ENCODE measurements around the gene LRRC41. TPM values are rescaled to one million over a fixed set of nuclear protein-coding genes. Genes with fewer than 3 reads are reported as not detected.

LRRC41 gene
- total RNA-seq, 1 experiment from 2014 or later: 38.1 TPM

DNA sequence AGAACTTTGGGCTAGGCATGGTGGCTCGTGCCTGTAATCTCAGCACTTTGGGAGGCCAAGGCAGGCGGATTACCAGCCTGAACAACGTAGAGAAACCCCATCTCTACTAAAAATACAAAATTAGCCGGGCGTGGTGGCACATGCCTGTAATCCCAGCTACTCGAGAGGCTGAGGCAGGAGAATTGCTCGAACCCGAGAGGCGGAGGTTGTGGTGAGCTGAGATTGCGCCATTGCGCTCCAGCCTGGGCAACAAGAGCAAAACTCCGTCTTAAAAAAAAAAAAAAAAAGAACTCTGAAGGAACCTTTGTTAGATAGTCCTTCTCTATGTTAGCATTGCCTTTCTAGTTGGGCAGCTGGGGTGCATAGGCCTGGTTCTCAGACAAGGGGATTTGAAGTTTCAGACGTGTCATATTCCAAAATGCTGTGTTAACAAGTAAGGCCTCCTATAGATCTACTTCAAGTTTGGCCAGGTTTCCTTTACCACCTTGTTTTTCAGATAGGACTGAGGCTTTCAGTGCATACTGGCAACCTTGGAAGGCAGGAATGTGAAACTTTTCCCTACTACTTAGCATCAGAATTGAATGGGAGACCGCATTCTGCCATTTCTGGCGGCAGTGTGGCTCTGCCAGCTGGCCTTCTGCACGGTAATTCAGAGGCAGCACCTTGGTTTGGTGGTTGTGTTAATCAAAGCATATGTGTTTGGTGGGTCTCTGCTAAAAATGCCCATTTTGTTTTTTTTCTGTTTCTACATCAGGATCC lies 6.2 kb upstream of the LRRC41 start:
- ChIA-PET POLR2A (no interaction called here), RAD21 (ENCODE audit: low non-redundant PET in 1 of 2, low total read pairs in 2 of 2, uncharacterized antibody in 2 of 2, unreplicated experiment in 2 of 2) (no interaction called here), CTCF (interaction anchor here (0.9 kb wide), 1 partner anchor 65 kb away, joined by 3 read pairs; no protein-coding TSS in a partner anchor)
- Histone ChIP-seq H3K9me2 (ENCODE audit: insufficient read depth) (no peaks in the 10 kb centered on the region), H3K79me2 (ENCODE audit: insufficient read depth, low read length) (peaks cover 65% of the 10 kb centered on the region), H3K27ac (ENCODE audit: low read depth, low read length) (no peak overlapping the region), H3K9ac (ENCODE audit: low read length) (no peak overlapping the region), H3K4me3 (replicated peaks in 1 of 2; ENCODE audit: low read depth in 1 of 2, low read length in 2 of 2) (no peak overlapping the region), H4K20me1 (ENCODE audit: insufficient read depth) (peaks cover 24% of the 10 kb centered on the region; the same call in 1 of the 2 replicates), H2AFZ (ENCODE audit: low read depth, low read length, poor library complexity, severe bottlenecking) (no peak overlapping the region), H3K4me2 (ENCODE audit: low read length) (no peak overlapping the region), H3K9me3 (ENCODE audit: control insufficient read depth in 1 of 2, insufficient read depth in 1 of 2, low read depth in 1 of 2, low read length in 2 of 2) (no peaks in the 10 kb centered on the region), H3K27me3 (ENCODE audit: insufficient read depth, low read length) (no peaks in the 10 kb centered on the region), H3K4me1 (ENCODE audit: control insufficient read depth in 1 of 2, insufficient read depth in 2 of 2, low read length in 2 of 2) (peaks cover 5 to 7% of the 10 kb centered on the region in 2 experiments; a peak in 2 of 4 replicates), H3K36me3 (ENCODE audit: control insufficient read depth in 1 of 2, insufficient read depth in 2 of 2, low read length in 2 of 2) (peaks cover 41 to 57% of the 10 kb centered on the region in 2 experiments)
- BruUV-seq (replicated peaks): no TSS peak
- ATAC-seq: no peak
- no peak for DNase-seq (ENCODE audit: low read depth, low spot score)
- intact Hi-C loops (cut with micrococcal nuclease): no loop called here
- TF ChIP-seq, protein P1, sequence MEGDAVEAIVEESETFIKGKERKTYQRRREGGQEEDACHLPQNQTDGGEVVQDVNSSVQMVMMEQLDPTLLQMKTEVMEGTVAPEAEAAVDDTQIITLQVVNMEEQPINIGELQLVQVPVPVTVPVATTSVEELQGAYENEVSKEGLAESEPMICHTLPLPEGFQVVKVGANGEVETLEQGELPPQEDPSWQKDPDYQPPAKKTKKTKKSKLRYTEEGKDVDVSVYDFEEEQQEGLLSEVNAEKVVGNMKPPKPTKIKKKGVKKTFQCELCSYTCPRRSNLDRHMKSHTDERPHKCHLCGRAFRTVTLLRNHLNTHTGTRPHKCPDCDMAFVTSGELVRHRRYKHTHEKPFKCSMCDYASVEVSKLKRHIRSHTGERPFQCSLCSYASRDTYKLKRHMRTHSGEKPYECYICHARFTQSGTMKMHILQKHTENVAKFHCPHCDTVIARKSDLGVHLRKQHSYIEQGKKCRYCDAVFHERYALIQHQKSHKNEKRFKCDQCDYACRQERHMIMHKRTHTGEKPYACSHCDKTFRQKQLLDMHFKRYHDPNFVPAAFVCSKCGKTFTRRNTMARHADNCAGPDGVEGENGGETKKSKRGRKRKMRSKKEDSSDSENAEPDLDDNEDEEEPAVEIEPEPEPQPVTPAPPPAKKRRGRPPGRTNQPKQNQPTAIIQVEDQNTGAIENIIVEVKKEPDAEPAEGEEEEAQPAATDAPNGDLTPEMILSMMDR (IDR thresholded peaks at IDR 0.05 in 2 of 3, conservative IDR thresholded peaks at IDR 0.05 in 1 of 3; ENCODE audit: borderline replicate concordance in 1 of 3, insufficient read depth in 1 of 3, low read depth in 2 of 3, low read length in 2 of 3): no peak
- TF ChIP-seq YY1 (IDR thresholded peaks at IDR 0.05; ENCODE audit: extremely low read depth, insufficient replicate concordance, low read depth, low read length) (no peak), POLR2AphosphoS5 (IDR thresholded peaks at IDR 0.05; ENCODE audit: low read depth, low read length) (no peak), EGR1 (IDR thresholded peaks at IDR 0.05; ENCODE audit: low read depth) (no peak), EZH2 (IDR thresholded peaks at IDR 0.05) (no peak), SRF (IDR thresholded peaks at IDR 0.05; ENCODE audit: low read depth) (no peak), SP1 (IDR thresholded peaks at IDR 0.05; ENCODE audit: low read depth) (no peak), POLR2A (IDR thresholded peaks at IDR 0.05; ENCODE audit: borderline replicate concordance, extremely low read depth, insufficient read depth, insufficient read length) (no peak), RAD21 (IDR thresholded peaks at IDR 0.05; ENCODE audit: low read depth) (no peak)
- TF ChIP-seq, protein P2, sequence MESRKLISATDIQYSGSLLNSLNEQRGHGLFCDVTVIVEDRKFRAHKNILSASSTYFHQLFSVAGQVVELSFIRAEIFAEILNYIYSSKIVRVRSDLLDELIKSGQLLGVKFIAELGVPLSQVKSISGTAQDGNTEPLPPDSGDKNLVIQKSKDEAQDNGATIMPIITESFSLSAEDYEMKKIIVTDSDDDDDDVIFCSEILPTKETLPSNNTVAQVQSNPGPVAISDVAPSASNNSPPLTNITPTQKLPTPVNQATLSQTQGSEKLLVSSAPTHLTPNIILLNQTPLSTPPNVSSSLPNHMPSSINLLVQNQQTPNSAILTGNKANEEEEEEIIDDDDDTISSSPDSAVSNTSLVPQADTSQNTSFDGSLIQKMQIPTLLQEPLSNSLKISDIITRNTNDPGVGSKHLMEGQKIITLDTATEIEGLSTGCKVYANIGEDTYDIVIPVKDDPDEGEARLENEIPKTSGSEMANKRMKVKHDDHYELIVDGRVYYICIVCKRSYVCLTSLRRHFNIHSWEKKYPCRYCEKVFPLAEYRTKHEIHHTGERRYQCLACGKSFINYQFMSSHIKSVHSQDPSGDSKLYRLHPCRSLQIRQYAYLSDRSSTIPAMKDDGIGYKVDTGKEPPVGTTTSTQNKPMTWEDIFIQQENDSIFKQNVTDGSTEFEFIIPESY (IDR thresholded peaks at IDR 0.05; ENCODE audit: extremely low read depth, insufficient replicate concordance, low read length): no peak
- TF ChIP-seq, protein P3, sequence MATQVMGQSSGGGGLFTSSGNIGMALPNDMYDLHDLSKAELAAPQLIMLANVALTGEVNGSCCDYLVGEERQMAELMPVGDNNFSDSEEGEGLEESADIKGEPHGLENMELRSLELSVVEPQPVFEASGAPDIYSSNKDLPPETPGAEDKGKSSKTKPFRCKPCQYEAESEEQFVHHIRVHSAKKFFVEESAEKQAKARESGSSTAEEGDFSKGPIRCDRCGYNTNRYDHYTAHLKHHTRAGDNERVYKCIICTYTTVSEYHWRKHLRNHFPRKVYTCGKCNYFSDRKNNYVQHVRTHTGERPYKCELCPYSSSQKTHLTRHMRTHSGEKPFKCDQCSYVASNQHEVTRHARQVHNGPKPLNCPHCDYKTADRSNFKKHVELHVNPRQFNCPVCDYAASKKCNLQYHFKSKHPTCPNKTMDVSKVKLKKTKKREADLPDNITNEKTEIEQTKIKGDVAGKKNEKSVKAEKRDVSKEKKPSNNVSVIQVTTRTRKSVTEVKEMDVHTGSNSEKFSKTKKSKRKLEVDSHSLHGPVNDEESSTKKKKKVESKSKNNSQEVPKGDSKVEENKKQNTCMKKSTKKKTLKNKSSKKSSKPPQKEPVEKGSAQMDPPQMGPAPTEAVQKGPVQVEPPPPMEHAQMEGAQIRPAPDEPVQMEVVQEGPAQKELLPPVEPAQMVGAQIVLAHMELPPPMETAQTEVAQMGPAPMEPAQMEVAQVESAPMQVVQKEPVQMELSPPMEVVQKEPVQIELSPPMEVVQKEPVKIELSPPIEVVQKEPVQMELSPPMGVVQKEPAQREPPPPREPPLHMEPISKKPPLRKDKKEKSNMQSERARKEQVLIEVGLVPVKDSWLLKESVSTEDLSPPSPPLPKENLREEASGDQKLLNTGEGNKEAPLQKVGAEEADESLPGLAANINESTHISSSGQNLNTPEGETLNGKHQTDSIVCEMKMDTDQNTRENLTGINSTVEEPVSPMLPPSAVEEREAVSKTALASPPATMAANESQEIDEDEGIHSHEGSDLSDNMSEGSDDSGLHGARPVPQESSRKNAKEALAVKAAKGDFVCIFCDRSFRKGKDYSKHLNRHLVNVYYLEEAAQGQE (IDR thresholded peaks at IDR 0.05; ENCODE audit: low read depth): no peak
- TF ChIP-seq, protein P4, sequence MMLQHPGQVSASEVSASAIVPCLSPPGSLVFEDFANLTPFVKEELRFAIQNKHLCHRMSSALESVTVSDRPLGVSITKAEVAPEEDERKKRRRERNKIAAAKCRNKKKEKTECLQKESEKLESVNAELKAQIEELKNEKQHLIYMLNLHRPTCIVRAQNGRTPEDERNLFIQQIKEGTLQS (IDR thresholded peaks at IDR 0.05): no peak
- TF ChIP-seq, protein P5, sequence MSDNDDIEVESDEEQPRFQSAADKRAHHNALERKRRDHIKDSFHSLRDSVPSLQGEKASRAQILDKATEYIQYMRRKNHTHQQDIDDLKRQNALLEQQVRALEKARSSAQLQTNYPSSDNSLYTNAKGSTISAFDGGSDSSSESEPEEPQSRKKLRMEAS (IDR thresholded peaks at IDR 0.05): no peak
